Esophagus (tissue), 2 donors: ENCODE results near the gene LAMC2. TPM values are rescaled to one million over a fixed set of nuclear protein-coding genes. Genes with fewer than 3 reads are reported as not detected.

Experiments
- H3K27ac ChIP-seq, 2 donors: one replicate each; pipeline ENCODE4 v1.5.1; 2013; ENCODE audit warnings: low read depth in 2 of 2, mild to moderate bottlenecking in 2 of 2, inconsistent platforms in 1 of 2, low read length in 1 of 2, moderate library complexity in 1 of 2
- H3K27me3 ChIP-seq, 2 donors: one replicate each; pipeline ENCODE4 v1.6.1; 2013; ENCODE audit warnings: low read length in 2 of 2, control low read depth in 1 of 2, mild to moderate bottlenecking in 1 of 2; ENCODE audit not compliant: insufficient read depth in 2 of 2, control insufficient read depth in 1 of 2
- H3K36me3 ChIP-seq, 2 donors: one replicate each; pipeline ENCODE4 v1.6.1; 2013; ENCODE audit warnings: low read length in 1 of 2; ENCODE audit not compliant: control insufficient read depth in 2 of 2, insufficient read depth in 2 of 2
- H3K4me1 ChIP-seq, 2 donors: one replicate each; pipeline ENCODE4 v1.6.1; 2013; ENCODE audit warnings: low read length in 1 of 2; ENCODE audit not compliant: control insufficient read depth in 2 of 2, insufficient read depth in 2 of 2
- H3K4me3 ChIP-seq, 2 donors: one replicate each; pipeline ENCODE4 v1.5.1; 2013; ENCODE audit warnings: low read length in 2 of 2, mild to moderate bottlenecking in 2 of 2, low read depth in 1 of 2, moderate library complexity in 1 of 2
- H3K9me3 ChIP-seq, 2 donors: one replicate each; pipeline ENCODE4 v1.6.1; 2013; ENCODE audit warnings: mild to moderate bottlenecking in 2 of 2, low read depth in 1 of 2, low read length in 1 of 2, moderate library complexity in 1 of 2; ENCODE audit not compliant: control insufficient read depth in 2 of 2, insufficient read depth in 1 of 2
- WGBS, 2 donors: extraction: QIAGEN DNeasy Blood & Tissue Kit; methylation state at CpG; one replicate each; pipeline ENCODE4 v1.1.7; 2013; 5-methylcytosine and 5-hydroxymethylcytosine counted together
- polyA plus RNA-seq, 2 donors: library from polyadenylated mRNA; stranded (reverse); fragments of 200-250 nt; gene quantifications; one replicate each; pipeline ENCODE4 v1.2.3, GENCODE V29; 2013
- donor health status: healthy with polysubstance abuse.
- donor health status: Bipolar disorder and iron deficiency.

The LAMC2 gene
- polyA plus RNA-seq, 2 donors = 4.2 to 4.3 TPM

DNA sequence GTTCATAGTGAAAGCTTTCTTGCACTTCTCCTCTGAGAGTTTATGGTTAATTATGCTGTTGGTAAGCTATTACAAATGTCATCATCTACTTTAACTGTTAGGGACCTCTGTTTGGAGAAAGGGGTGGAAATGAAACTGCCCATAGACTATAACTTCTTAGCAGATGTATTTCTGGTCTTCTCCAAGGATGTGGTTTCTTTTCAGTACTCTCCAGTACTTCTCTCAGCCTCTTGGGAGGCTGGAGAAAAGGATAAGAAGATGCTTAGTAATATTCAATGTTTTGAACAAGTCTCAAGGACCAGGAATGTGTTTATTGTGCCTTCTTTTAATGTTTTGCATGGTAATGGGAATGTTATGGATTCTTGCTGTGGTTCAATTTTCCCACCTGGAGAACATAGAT lies 60.4 kb downstream of the LAMC2 start:
- Histone ChIP-seq H3K4me1 (no peaks in the 10 kb centered on the region), H3K9me3 (no peaks in the 10 kb centered on the region), H3K27ac (no peak overlapping the region), H3K36me3 (no peaks in the 10 kb centered on the region), H3K27me3 (no peaks in the 10 kb centered on the region), H3K4me3 (no peak overlapping the region)

DNA sequence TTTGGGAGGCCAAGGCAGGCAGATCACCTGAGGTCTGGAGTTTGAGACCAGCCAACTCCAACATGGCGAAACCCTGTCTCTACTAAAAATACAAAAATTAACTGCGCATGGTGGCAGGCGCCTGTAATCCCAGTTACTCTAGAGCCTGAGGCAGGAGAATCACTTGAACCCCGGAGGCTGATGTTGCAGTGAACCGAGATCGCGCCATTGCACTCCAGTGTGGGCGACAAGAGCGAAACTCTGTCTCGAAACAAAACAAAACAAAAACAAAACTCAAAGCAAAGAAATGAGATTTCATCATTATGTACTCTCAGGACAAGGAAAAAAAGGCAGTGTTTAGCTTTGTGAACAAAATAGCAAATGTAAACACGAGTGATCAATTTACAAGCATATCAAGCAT lies 61.0 kb downstream of the LAMC2 start:
- H3K27me3 ChIP-seq = no peaks in the 10 kb centered on the region
- no peaks in the 10 kb centered on the region for H3K4me1 ChIP-seq
- WGBS, 2 donors = 91% methylated on average over 11 of the region's 11 CpGs
- no peak overlapping the region for H3K4me3 ChIP-seq
- H3K27ac ChIP-seq = no peak overlapping the region
- no peaks in the 10 kb centered on the region for H3K36me3 ChIP-seq
- H3K9me3 ChIP-seq = no peaks in the 10 kb centered on the region

DNA sequence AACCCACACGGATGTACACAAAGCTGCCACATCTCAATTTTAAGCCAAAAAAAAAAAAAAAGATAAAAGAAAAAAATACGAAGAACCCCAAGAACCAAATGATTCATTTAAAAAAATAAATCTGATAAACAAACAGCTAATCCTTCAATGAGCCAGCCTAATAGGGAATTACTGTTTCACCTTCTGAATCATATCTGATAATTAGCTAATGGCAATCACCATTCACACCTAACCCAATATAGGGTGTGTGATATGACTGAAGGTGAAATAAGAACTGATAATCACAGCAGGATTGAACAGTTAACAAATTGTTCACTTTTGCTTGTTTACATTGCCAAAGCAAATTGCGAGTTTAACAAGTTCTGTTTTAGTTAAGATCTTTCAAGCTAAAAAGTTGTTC lies 61.4 kb downstream of the LAMC2 start:
- Histone ChIP-seq H3K9me3 (no peaks in the 10 kb centered on the region), H3K4me3 (no peak overlapping the region), H3K27ac (no peak overlapping the region), H3K27me3 (no peaks in the 10 kb centered on the region), H3K36me3 (no peaks in the 10 kb centered on the region), H3K4me1 (no peaks in the 10 kb centered on the region)
- 65 to 83% methylated on average over 3 of the region's 3 CpGs for WGBS, 2 donors

DNA sequence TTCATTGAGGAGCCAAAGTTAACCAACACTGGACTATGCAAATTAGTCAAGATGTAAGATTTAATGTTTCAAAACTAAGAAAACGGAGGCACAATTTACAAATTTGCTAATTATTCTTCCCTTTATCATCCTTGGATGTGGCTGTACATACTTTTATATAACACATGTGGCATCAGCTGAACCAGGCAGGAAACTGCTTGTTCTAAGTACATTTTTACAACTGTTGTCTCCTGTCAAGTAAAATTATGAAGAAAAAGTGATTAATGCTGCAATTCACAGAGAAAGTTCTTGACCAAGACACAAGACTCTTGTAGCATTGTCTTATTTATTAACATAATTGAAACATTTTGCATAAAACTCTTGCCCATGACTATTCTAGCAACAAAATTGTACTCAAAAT lies 61.9 kb downstream of the LAMC2 start:
- 81 to 87% methylated on average over 1 of the region's 1 CpG for WGBS, 2 donors
- Histone ChIP-seq H3K27ac (no peak overlapping the region), H3K9me3 (no peaks in the 10 kb centered on the region), H3K4me1 (no peaks in the 10 kb centered on the region), H3K36me3 (no peaks in the 10 kb centered on the region), H3K4me3 (no peak overlapping the region), H3K27me3 (no peaks in the 10 kb centered on the region)

DNA sequence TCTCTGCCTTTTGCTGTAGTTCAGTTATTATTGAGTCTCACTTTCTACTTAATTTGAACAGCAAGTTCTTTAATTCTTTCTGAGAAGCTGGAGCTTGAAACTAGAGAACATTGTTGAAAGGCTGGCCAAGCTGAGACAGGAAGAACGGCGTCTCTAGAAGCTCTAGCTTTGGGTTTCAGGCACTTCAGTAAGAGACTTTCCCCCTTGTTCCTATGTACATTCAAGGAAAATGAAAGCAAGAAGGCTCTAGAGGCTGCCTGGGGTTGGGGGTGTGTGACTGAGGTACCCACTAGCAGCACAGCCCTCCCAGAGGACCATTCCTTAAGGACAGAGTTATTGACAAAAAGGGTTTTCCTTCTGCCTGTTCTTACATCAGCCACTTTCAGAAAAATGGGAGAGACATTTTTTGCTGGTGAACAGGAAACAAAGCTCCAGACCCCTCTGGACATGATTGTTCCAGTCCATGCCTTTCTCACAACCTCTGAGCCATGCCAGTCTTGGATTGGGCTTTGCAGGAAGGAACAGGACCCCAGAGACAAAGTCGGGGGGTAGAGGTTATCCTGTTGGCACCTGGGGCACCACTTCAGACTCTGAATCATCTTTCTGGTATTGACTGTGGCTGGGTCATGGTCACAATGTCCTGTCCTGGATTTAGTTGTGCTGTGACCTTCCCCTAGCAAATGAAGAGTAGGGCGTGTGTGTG lies 63.1 kb downstream of the LAMC2 start:
- Histone ChIP-seq H3K36me3 (no peaks in the 10 kb centered on the region), H3K27me3 (no peaks in the 10 kb centered on the region), H3K4me3 (no peak overlapping the region), H3K27ac (no peak overlapping the region), H3K4me1 (no peaks in the 10 kb centered on the region), H3K9me3 (no peaks in the 10 kb centered on the region)
- WGBS, 2 donors = 74 to 79% methylated on average over 4 of the region's 4 CpGs

DNA sequence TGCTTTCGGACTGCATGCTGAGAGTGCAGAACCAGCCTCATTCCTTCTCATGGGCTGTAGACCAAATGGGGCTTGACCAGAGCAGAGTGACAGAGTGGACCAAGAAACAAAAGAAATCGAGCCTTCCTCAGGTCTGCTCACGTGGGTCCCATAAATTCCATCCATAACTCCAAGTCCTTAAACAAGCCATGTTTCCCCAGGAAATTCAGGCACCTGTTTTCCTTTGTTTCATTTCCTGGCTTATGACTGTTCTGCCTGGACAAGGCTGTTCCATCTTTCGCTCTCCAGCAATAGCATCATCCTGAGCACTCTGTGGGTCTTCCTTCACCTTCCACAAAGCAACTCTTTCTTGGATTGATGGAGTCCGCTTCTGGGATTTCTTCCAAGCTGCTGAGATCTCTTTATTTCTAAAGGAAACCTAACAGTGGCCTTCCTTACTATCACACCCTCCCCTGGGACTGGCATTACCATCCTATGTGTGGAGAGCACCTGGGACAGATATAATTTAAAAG lies 63.9 kb downstream of the LAMC2 start:
- WGBS, 2 donors = 80 to 87% methylated on average over 5 of the region's 5 CpGs
- no peaks in the 10 kb centered on the region for H3K9me3 ChIP-seq

DNA sequence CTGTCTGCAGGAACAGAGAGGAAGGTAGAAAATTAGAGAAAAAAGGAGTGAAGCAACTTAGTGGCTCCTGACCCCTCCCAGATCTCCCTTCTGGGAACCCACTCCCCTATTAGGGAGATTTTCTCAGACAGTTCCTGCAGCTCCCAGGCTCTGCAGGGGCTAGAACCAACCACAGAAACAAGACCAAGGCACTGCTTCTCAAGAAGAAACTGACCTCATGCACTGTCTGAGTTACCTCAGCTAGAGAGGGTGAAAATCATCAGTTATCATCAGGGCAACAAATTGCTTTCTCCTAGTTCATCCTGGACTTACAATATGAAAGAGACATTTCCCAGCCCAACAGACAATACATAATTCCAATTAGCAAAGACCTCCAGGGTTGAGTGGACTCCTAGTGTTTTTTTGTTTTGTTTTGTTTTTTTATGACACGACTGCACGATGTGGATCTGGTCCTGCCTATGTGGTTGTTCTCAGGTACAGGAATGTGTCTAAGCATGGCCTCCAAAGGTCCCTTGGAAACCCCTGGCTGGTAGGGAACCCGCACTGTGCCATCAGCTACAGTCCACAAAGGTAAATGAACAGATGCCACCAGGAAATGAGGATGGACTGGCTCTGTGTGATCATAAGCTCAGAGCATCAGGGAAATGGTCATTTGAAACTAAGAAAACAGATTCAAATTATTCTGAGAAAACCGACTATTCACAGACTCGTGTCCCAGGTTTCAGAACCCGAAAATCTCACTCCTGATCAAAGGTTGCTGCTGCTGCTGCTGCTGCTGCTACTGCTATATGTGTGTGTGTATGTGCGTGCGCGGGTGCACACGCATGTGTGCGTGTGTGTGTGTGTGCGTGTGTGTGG lies 65.3 kb downstream of the LAMC2 start:
- no peaks in the 10 kb centered on the region for H3K27me3 ChIP-seq
- H3K9me3 ChIP-seq = no peaks in the 10 kb centered on the region
- WGBS, 2 donors = 93% methylated on average over 12 of the region's 12 CpGs
- no peaks in the 10 kb centered on the region for H3K36me3 ChIP-seq
- no peak overlapping the region for H3K4me3 ChIP-seq
- H3K27ac ChIP-seq = no peak overlapping the region
- H3K4me1 ChIP-seq = no peaks in the 10 kb centered on the region

More for the DNA sequence above, 63.9 kb downstream of the LAMC2 start:
- H3K27me3 ChIP-seq = no peaks in the 10 kb centered on the region
- H3K36me3 ChIP-seq = no peaks in the 10 kb centered on the region
- no peak overlapping the region for H3K4me3 ChIP-seq
- H3K4me1 ChIP-seq = no peaks in the 10 kb centered on the region
- H3K27ac ChIP-seq = no peak overlapping the region

DNA sequence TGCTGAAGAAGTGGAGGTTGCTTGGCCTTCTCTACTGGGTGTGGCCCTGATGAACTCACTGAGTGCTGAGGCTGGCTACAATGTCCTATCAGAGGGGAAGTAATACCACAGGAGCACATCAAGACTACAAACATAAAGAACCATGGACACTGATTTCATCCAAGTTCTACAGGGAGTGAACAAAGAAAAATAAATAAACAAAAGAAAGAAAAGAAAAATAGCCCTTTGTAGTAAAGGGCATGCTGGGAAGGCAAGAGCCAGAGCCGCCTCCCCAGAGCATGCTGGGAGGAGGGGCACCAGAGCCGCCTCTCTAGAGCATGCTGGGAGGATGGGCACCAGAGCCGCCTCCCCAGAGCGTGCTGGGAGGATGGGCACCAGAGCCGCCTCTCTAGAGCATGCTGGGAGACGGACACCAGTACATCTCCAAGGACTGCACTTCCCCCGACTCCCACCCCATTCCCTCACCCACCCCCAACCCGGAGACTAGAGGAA lies 65.9 kb downstream of the LAMC2 start:
- Histone ChIP-seq H3K36me3 (no peaks in the 10 kb centered on the region), H3K4me1 (no peaks in the 10 kb centered on the region), H3K4me3 (no peak overlapping the region), H3K9me3 (no peaks in the 10 kb centered on the region), H3K27ac (no peak overlapping the region), H3K27me3 (no peaks in the 10 kb centered on the region)
- 91 to 95% methylated on average over 8 of the region's 8 CpGs for WGBS, 2 donors

DNA sequence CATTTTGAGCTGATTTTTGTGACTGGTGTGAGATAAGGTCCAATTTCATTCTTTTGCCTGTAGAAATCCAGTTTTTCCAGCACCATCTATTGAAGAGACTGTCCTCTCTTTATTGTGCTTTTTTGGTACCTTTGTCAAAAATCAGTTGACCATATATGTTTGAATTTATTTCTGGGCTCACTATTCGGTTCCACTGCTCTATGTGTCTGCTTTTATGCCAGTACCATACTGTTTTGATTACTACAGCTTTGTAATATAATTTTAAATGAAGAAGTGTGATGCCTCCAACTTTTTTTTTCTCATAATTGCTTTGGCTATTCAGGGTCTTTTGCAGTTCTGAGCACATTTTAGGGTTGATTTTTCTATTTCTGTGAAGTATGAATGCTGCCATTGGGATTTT lies 69.0 kb downstream of the LAMC2 start:
- Histone ChIP-seq H3K4me1 (no peaks in the 10 kb centered on the region), H3K9me3 (no peaks in the 10 kb centered on the region), H3K36me3 (no peaks in the 10 kb centered on the region), H3K27ac (no peak overlapping the region), H3K27me3 (no peaks in the 10 kb centered on the region), H3K4me3 (no peak overlapping the region)
- 77 to 90% methylated on average over 1 of the region's 1 CpG for WGBS, 2 donors
